LNCaP clone FGC (cell line): ENCODE measurements around the gene NRXN3.

Experiments used
- DNase-seq: peaks from one replicate; pipeline ENCODE4 v3.0.0-alpha.2; 2011; ENCODE audit warnings: low read depth
- H3K4me3 ChIP-seq: 2 replicates; pipeline ENCODE4 v1.5.1; 2011; ENCODE audit warnings: mild to moderate bottlenecking, low read depth, low read length, control low read depth
- TF ChIP-seq, protein P1 (sequence below): IDR thresholded peaks from 2 replicates; pipeline ENCODE4 v1.5.1; 2012; ENCODE audit warnings: mild to moderate bottlenecking; ENCODE audit not compliant: control insufficient read depth, insufficient read depth; ENCODE audit errors: extremely low read depth

Gene NRXN3

DNA sequence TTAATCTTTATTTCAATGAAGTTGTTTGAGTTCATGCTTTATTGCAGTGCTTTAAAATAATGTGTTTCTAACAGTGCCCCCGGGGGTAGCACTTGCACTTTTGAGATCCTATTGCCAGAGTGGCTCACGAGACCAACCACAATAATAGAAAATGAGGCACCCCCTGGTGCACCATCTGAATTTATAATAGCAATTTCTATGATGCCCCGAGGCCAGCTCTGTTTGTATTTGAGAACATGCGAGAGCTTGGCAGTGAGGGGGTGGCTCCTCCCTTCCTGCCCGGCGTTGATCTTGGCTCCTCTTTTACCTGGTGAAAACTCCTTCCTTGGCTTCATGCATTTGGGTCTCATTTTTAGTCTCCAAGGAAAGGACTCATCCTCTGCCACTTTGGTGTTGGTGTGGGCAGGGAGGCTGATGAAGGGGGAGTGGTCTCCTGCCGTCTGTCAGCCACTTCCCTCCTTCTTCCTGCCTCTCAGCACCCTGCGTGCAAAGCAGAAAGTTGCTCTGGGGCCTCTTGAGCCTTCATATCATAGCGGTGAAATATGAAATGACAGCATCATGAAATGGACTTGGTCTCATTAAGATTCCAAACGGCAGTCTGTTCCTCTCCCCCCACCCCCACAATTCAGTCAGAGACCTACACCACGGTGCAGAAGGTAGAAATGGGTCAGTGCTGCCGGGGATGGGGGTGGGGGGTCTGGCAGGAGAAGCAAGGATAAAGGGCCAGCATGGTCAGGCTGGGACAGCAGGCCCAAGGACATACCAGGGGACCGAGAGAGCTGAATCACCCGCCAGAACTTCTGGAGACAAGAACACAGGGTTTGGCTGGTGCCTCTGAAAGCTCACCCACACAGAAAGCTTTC, 17.7 kb upstream of the NRXN3 start:
- no peak for DNase-seq
- TF ChIP-seq, protein P1, sequence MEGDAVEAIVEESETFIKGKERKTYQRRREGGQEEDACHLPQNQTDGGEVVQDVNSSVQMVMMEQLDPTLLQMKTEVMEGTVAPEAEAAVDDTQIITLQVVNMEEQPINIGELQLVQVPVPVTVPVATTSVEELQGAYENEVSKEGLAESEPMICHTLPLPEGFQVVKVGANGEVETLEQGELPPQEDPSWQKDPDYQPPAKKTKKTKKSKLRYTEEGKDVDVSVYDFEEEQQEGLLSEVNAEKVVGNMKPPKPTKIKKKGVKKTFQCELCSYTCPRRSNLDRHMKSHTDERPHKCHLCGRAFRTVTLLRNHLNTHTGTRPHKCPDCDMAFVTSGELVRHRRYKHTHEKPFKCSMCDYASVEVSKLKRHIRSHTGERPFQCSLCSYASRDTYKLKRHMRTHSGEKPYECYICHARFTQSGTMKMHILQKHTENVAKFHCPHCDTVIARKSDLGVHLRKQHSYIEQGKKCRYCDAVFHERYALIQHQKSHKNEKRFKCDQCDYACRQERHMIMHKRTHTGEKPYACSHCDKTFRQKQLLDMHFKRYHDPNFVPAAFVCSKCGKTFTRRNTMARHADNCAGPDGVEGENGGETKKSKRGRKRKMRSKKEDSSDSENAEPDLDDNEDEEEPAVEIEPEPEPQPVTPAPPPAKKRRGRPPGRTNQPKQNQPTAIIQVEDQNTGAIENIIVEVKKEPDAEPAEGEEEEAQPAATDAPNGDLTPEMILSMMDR, result no peak

GRCh38 chr14:78153064-78153341, 17.2 kb upstream of the NRXN3 start:
- TF ChIP-seq, protein P1, result peak; percentile 32
- no peak for DNase-seq
- H3K4me3 ChIP-seq, result no peak overlapping the region

More for the DNA sequence above, 17.7 kb upstream of the NRXN3 start:
- no peak overlapping the region for H3K4me3 ChIP-seq

DNA sequence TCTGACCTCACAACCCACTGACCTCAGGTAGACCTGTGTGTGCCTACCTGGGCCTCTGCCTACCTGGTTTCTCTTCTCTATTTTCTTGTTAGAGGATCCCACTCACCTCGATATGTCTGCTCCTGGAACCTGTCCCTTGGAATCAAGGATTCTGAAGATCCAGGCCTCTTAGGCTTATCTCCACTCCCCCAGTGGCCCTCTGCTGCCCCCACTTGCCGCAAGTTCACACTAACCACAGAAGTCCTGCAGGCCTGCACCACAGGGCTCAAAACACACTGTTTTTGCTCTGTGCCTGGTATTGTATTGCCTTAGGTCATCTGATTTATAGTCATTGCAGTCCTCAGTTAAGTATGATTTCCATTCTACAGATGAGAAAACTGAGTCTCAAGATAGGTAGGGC, 15.3 kb upstream of the NRXN3 start:
- TF ChIP-seq, protein P1, result no peak
- H3K4me3 ChIP-seq, result no peak overlapping the region
- DNase-seq, result no peak

GRCh38 chr14:78156196-78156595, 14.0 kb upstream of the NRXN3 start:
- H3K4me3 ChIP-seq, result no peak overlapping the region
- no peak for DNase-seq
- TF ChIP-seq, protein P1, result no peak

- DNase-seq, result peak; percentile 7
- H3K4me3 ChIP-seq, result no peak overlapping the region
- TF ChIP-seq, protein P1, result no peak
Measured at GRCh38 chr14:78157494-78158437, 12.4 kb upstream of the NRXN3 start.

- no peak for DNase-seq
- TF ChIP-seq, protein P1, result no peak
Measured at GRCh38 chr14:78162202-78162601, 8.0 kb upstream of the NRXN3 start.

More at GRCh38 chr14:78162202-78162601, 8.0 kb upstream of the NRXN3 start:
- H3K4me3 ChIP-seq, result no peak overlapping the region
